Suprapubic skin (tissue), 4 donors: ENCODE measurements around the gene ARID3A. TPM values are rescaled to one million over a fixed set of nuclear protein-coding genes. Genes with fewer than 3 reads are reported as not detected.

ENCODE experiments used
- DNase-seq, 2 donors: peaks; one replicate each; pipeline ENCODE4 v3.0.0-alpha.2; 2019; ENCODE audit warnings: low spot score in 2 of 2
- H3K27ac ChIP-seq: fragments of 200-600 bp; sonication (generic); one replicate; pipeline ENCODE4 v1.5.1; 2019
- H3K27me3 ChIP-seq: fragments of 200-600 bp; sonication (generic); one replicate; pipeline ENCODE4 v1.5.1; 2019
- H3K36me3 ChIP-seq: fragments of 200-600 bp; sonication (generic); one replicate; pipeline ENCODE4 v1.5.1; 2019
- H3K4me1 ChIP-seq: fragments of 200-600 bp; sonication (generic); one replicate; pipeline ENCODE4 v1.5.1; 2019
- H3K4me3 ChIP-seq: fragments of 200-600 bp; sonication (generic); one replicate; pipeline ENCODE4 v1.5.1; 2019; ENCODE audit warnings: mild to moderate bottlenecking
- H3K9me3 ChIP-seq: fragments of 200-600 bp; sonication (generic); one replicate; pipeline ENCODE4 v1.5.1; 2019
- CTCF ChIP-seq, 2 donors: fragments of 200-600 bp in 1 of 2; fragments of 450-650 bp in 1 of 2; sonication (generic) in 1 of 2; IDR thresholded peaks; one replicate each; pipeline ENCODE4 v1.5.1; 2016 to 2019; ENCODE audit warnings: antibody characterized with exemption in 2 of 2, mild to moderate bottlenecking in 1 of 2, moderate library complexity in 1 of 2
- EP300 ChIP-seq: sonication (generic); formaldehyde crosslinking; IDR thresholded peaks from one replicate; pipeline ENCODE4 v1.6.1; 2017; ENCODE audit warnings: antibody characterized with exemption
- POLR2A ChIP-seq, 2 donors: fragments of 450-650 bp; IDR thresholded peaks; one replicate each; pipeline ENCODE4 v1.6.1; 2017; ENCODE audit warnings: antibody characterized with exemption in 2 of 2, mild to moderate bottlenecking in 2 of 2, moderate library complexity in 2 of 2
- POLR2AphosphoS5 ChIP-seq, 3 donors: sonication (generic); formaldehyde crosslinking; IDR thresholded peaks; one replicate each; pipeline ENCODE4 v1.6.1; 2017; ENCODE audit warnings: antibody characterized with exemption in 3 of 3
- WGBS: methylation state at CpG from one replicate; pipeline ENCODE4 v1.1.5; 2018; 5-methylcytosine and 5-hydroxymethylcytosine counted together
- total RNA-seq, 4 donors: library from RNA; depleted of rRNA; stranded (reverse); fragments of >200 nt; gene quantifications; one replicate each; pipeline ENCODE4 v1.1.0, GENCODE V29; 2016

Gene ARID3A
- total RNA-seq, 4 donors from 2014 or later = 4.7 to 7.5 (median 6.1) TPM

- H3K27me3 ChIP-seq = no peaks in the 10 kb centered on the region
- 88% methylated on average over 15 of the region's 17 CpGs for WGBS
- no peaks in the 10 kb centered on the region for H3K4me1 ChIP-seq
- DNase-seq = no peak
- no peaks in the 10 kb centered on the region for H3K9me3 ChIP-seq
- no peak overlapping the region for H3K4me3 ChIP-seq
- no peak overlapping the region for H3K27ac ChIP-seq
- H3K36me3 ChIP-seq = peaks cover 51% of the 10 kb centered on the region
- TF ChIP-seq EP300 (no peak), POLR2A (IDR thresholded peaks at IDR 0.05) (no peak), POLR2AphosphoS5 (IDR thresholded peaks at IDR 0.05) (no peak), CTCF (IDR thresholded peaks at IDR 0.05) (no peak)
Measured at GRCh38 chr19:966485-967088, 40.8 kb downstream of the ARID3A start.

- no peak overlapping the region for H3K4me3 ChIP-seq
- TF ChIP-seq CTCF (IDR thresholded peaks at IDR 0.05) = peak; percentile 4 to 35
- no peak for TF ChIP-seq EP300
- TF ChIP-seq POLR2A (IDR thresholded peaks at IDR 0.05) = no peak
- H3K27ac ChIP-seq = no peak overlapping the region
- no peaks in the 10 kb centered on the region for H3K9me3 ChIP-seq
- 96% methylated on average over 14 of the region's 14 CpGs for WGBS
- H3K27me3 ChIP-seq = no peaks in the 10 kb centered on the region
- peaks cover 49% of the 10 kb centered on the region for H3K36me3 ChIP-seq
- no peaks in the 10 kb centered on the region for H3K4me1 ChIP-seq
- DNase-seq = no peak
Measured at GRCh38 chr19:970695-971094, 44.9 kb downstream of the ARID3A start.

- H3K4me1 ChIP-seq = no peaks in the 10 kb centered on the region
- no peak for DNase-seq
- no peak overlapping the region for H3K4me3 ChIP-seq
- peaks cover 44% of the 10 kb centered on the region for H3K36me3 ChIP-seq
- H3K9me3 ChIP-seq = no peaks in the 10 kb centered on the region
- TF ChIP-seq EP300 (no peak), POLR2AphosphoS5 (IDR thresholded peaks at IDR 0.05) (no peak), CTCF (IDR thresholded peaks at IDR 0.05) (no peak), POLR2A (IDR thresholded peaks at IDR 0.05) (no peak)
- H3K27me3 ChIP-seq = no peaks in the 10 kb centered on the region
- 95% methylated on average over 24 of the region's 24 CpGs for WGBS
- H3K27ac ChIP-seq = no peak overlapping the region
Measured at GRCh38 chr19:971795-972194, 46.0 kb downstream of the ARID3A start.

GRCh38 chr19:972281-972680 lies 46.4 kb downstream of the ARID3A start:
- TF ChIP-seq CTCF (IDR thresholded peaks at IDR 0.05) = no peak
- Histone ChIP-seq H3K4me3 (no peak overlapping the region), H3K27me3 (no peaks in the 10 kb centered on the region), H3K9me3 (no peaks in the 10 kb centered on the region), H3K27ac (no peak overlapping the region), H3K36me3 (peaks cover 40% of the 10 kb centered on the region), H3K4me1 (no peaks in the 10 kb centered on the region)
- no peak for DNase-seq
- 96% methylated on average over 6 of the region's 6 CpGs for WGBS

GRCh38 chr19:973726-974563 lies 48.1 kb downstream of the ARID3A start:
- H3K36me3 ChIP-seq = peaks cover 28% of the 10 kb centered on the region
- H3K4me1 ChIP-seq = no peaks in the 10 kb centered on the region
- H3K27ac ChIP-seq = no peak overlapping the region
- TF ChIP-seq EP300 (no peak), CTCF (IDR thresholded peaks at IDR 0.05) (no peak), POLR2A (IDR thresholded peaks at IDR 0.05) (no peak), POLR2AphosphoS5 (IDR thresholded peaks at IDR 0.05) (no peak)
- WGBS = 87% methylated on average over 3 of the region's 29 CpGs
- no peaks in the 10 kb centered on the region for H3K9me3 ChIP-seq
- H3K4me3 ChIP-seq = no peak overlapping the region
- H3K27me3 ChIP-seq = no peaks in the 10 kb centered on the region
- no peak for DNase-seq
